SK-N-SH (cell line): ENCODE measurements around the gene SIGLEC15.
"Not testable (repeated sequence)": the region's sequence is repeated elsewhere in the genome, so short reads cannot be mapped to it uniquely, and the experiment has no call there.

Experiments
- ELF1 ChIP-seq: IDR thresholded peaks from 2 replicates; pipeline ENCODE4 v1.4.0; 2012
- EP300 ChIP-seq, 2 experiments: IDR thresholded peaks; 2 replicates each; pipeline versions ENCODE4 v1.4.0 to v1.6.1; 2012; ENCODE audit warnings: borderline replicate concordance in 1 of 2, low read depth in 1 of 2, low read length in 1 of 2
- TF ChIP-seq, protein P1 (sequence below): fragments of 200-600 bp; sonication (generic); IDR thresholded peaks from 2 replicates; pipeline ENCODE4 v1.6.1; 2017; ENCODE audit warnings: antibody characterized with exemption, mild to moderate bottlenecking, moderate library complexity

- TF ChIP-seq, protein P1, sequence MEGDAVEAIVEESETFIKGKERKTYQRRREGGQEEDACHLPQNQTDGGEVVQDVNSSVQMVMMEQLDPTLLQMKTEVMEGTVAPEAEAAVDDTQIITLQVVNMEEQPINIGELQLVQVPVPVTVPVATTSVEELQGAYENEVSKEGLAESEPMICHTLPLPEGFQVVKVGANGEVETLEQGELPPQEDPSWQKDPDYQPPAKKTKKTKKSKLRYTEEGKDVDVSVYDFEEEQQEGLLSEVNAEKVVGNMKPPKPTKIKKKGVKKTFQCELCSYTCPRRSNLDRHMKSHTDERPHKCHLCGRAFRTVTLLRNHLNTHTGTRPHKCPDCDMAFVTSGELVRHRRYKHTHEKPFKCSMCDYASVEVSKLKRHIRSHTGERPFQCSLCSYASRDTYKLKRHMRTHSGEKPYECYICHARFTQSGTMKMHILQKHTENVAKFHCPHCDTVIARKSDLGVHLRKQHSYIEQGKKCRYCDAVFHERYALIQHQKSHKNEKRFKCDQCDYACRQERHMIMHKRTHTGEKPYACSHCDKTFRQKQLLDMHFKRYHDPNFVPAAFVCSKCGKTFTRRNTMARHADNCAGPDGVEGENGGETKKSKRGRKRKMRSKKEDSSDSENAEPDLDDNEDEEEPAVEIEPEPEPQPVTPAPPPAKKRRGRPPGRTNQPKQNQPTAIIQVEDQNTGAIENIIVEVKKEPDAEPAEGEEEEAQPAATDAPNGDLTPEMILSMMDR, result not testable (repeated sequence)
- TF ChIP-seq EP300 (IDR thresholded peaks at IDR 0.05; ENCODE audit: borderline replicate concordance in 1 of 2, low read depth in 1 of 2, low read length in 1 of 2); ELF1: not testable (repeated sequence)
Observed at GRCh38 chr18:45848643-45849042, 23.2 kb downstream of the SIGLEC15 start.
